PC-3 (cell line): ENCODE measurements around the gene PTEN. TPM values are rescaled to one million over a fixed set of nuclear protein-coding genes. Genes with fewer than 3 reads are reported as not detected.
A peak's percentile ranks its signal among the peaks of the same experiment; 100 is the strongest.

ENCODE experiments used
- ATAC-seq: fragments of 200-7000 bp; cut with Tn5 transposase; 2 replicates; pipeline ENCODE4 v1.9.1; 2020; ENCODE audit warnings: mild to moderate bottlenecking, moderate library complexity
- BruUV-seq: library from RNA; stranded (reverse); fragments of 400-500 nt; replicated peaks from 2 replicates; lab custom pipeline; 2021; lab: Mats Ljungman, UMichigan
- CTCF ChIA-PET: fragments of 300-600 bp; sonication (Branson Sonifier 250); formaldehyde crosslinking; loops from one replicate; lab custom pipeline; 2022; ENCODE audit warnings: antibody characterized with exemption; lab: Charles Lee
- POLR2A ChIA-PET: fragments of 300-600 bp; sonication (Branson Sonifier 250); formaldehyde crosslinking; loops from one replicate; lab custom pipeline; 2022; ENCODE audit warnings: antibody characterized with exemption; ENCODE audit not compliant: unreplicated experiment; lab: Charles Lee
- DNase-seq: peaks from one replicate; pipeline ENCODE4 v3.0.0-alpha.2; 2015
- H2AFZ ChIP-seq: fragments of 300-600 bp; sonication (generic); 2 replicates; pipeline ENCODE4 v1.6.0; 2016; ENCODE audit warnings: antibody characterized with exemption, low read length
- H3F3A ChIP-seq: fragments of 300-600 bp; sonication (generic); one replicate; pipeline ENCODE4 v1.6.0; 2017; ENCODE audit warnings: antibody characterized with exemption, low read length, control low read depth, mild to moderate bottlenecking; ENCODE audit not compliant: unreplicated experiment
- H3K27ac ChIP-seq: fragments of 300-600 bp; sonication (generic); 2 replicates; pipeline ENCODE4 v1.5.1; 2016; ENCODE audit warnings: mild to moderate bottlenecking, low read length
- H3K27me3 ChIP-seq: fragments of 300-600 bp; sonication (generic); 2 replicates; pipeline ENCODE4 v1.6.1; 2016; ENCODE audit warnings: low read length, mixed read lengths
- H3K36me3 ChIP-seq: fragments of 300-600 bp; sonication (generic); 2 replicates; pipeline ENCODE4 v1.6.1; 2016; ENCODE audit warnings: low read depth, mixed run types, low read length, mixed read lengths
- H3K4me1 ChIP-seq: fragments of 300-600 bp; sonication (generic); 2 replicates; pipeline ENCODE4 v1.5.1; 2016; ENCODE audit warnings: low read length; ENCODE audit not compliant: insufficient read depth
- H3K4me2 ChIP-seq: fragments of 300-600 bp; sonication (generic); 2 replicates; pipeline ENCODE4 v1.6.0; 2016; ENCODE audit warnings: low read length
- H3K4me3 ChIP-seq: fragments of 300-600 bp; sonication (generic); 2 replicates; pipeline ENCODE4 v1.5.1; 2016; ENCODE audit warnings: mild to moderate bottlenecking, low read length, mixed read lengths
- H3K79me2 ChIP-seq: fragments of 300-600 bp; sonication (generic); 2 replicates; pipeline ENCODE4 v1.6.1; 2017; ENCODE audit warnings: low read length, mixed read lengths
- H3K9ac ChIP-seq: fragments of 300-600 bp; sonication (generic); 2 replicates; pipeline ENCODE4 v1.6.0; 2016; ENCODE audit warnings: mild to moderate bottlenecking, low read length
- H3K9me2 ChIP-seq: fragments of 300-600 bp; sonication (generic); replicated peaks from 2 replicates; pipeline ENCODE4 v1.6.1; 2016; ENCODE audit warnings: mixed run types, low read length, mixed read lengths
- H3K9me3 ChIP-seq: fragments of 300-600 bp; sonication (generic); 2 replicates; pipeline ENCODE4 v1.6.1; 2016; ENCODE audit warnings: low read length, mixed read lengths
- H4K20me1 ChIP-seq: fragments of 300-600 bp; sonication (generic); 2 replicates; pipeline ENCODE4 v1.6.1; 2016; ENCODE audit warnings: low read length, mixed read lengths
- CTCF ChIP-seq: fragments of 300-600 bp; sonication (generic); conservative IDR thresholded peaks from 2 replicates; pipeline ENCODE4 v1.5.1; 2017; ENCODE audit warnings: antibody characterized with exemption, low read depth, mild to moderate bottlenecking, low read length
- EZH2 ChIP-seq: fragments of 300-600 bp; sonication (generic); IDR thresholded peaks from one replicate; pipeline ENCODE4 v1.6.1; 2017; ENCODE audit warnings: antibody characterized with exemption, mild to moderate bottlenecking, low read length; ENCODE audit not compliant: unreplicated experiment
- EZH2phosphoT487 ChIP-seq: fragments of 300-600 bp; sonication (generic); IDR thresholded peaks from 2 replicates; pipeline ENCODE4 v1.6.1; 2018; ENCODE audit warnings: mild to moderate bottlenecking, antibody characterized with exemption, low read length, borderline replicate concordance
- intact Hi-C: fragments of 100-400 bp; cut with micrococcal nuclease; formaldehyde crosslinking; loops from 2 replicates; pipeline ENCODE4 v1.9.0; 2023
- total RNA-seq: library from RNA; depleted of rRNA; stranded (reverse); fragments of >200 nt; gene quantifications from 2 replicates; pipeline ENCODE4 v1.2.3, GENCODE V29; 2014

Gene PTEN
- total RNA-seq, 1 experiment from 2014 or later, result 7.8 TPM

- ATAC-seq, result peak; percentile 58
- BruUV-seq, result TSS peak; percentile 81
- Histone ChIP-seq H2AFZ (peak overlapping the region; percentile 93), H3K79me2 (peaks cover 43% of the 10 kb centered on the region), H3K36me3 (0 out of 2 replicates have a peak, but pooled peaks cover 2% of the 10 kb centered on the region), H3F3A (no peaks in the 10 kb centered on the region), H3K9ac (peak overlapping the region; percentile 94), H3K4me1 (peaks cover 26% of the 10 kb centered on the region), H3K27me3 (no peaks in the 10 kb centered on the region), H3K4me2 (peak overlapping the region; percentile 89), H3K9me2 (no peaks in the 10 kb centered on the region), H3K27ac (peak overlapping the region; percentile 82), H4K20me1 (peaks cover 16% of the 10 kb centered on the region), H3K9me3 (no peaks in the 10 kb centered on the region), H3K4me3 (peak overlapping the region; percentile 98)
- intact Hi-C loops, result loop anchor here (1.0 to 2.0 kb wide), 2 partner anchors 24 to 44 kb away; no protein-coding TSS in a partner anchor
- CTCF ChIA-PET, result interaction anchor here (1.1 to 1.2 kb wide), 2 partner anchors 33 to 41 kb away, joined by 3 to 5 read pairs; no protein-coding TSS in a partner anchor
- peak; percentile 32 for DNase-seq
- TF ChIP-seq CTCF (0 out of 2 replicates have a peak, but pooled peaks have one; percentile 25), EZH2phosphoT487 (no peak), EZH2 (no peak)
- POLR2A ChIA-PET, result interaction anchor here (0.6 to 1.2 kb wide), 2 partner anchors 23 to 43 kb away, joined by 4 read pairs; no protein-coding TSS in a partner anchor
Observed at GRCh38 chr10:87818505-87819288, 44.7 kb upstream of the PTEN start.

DNA sequence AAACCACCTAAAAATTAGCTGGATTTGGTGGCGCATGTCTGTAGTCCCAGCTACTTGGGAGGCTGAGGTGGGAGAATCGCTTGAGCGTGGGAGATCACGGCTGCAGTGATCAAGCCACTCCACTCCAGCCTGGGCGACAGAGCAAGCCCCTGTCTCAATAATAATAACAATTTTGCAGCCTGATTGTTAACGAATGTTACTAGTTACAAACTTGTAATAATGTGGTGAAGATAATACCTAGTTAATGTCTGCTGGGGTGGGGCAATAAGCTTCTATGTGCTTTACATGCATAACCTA, 44.2 kb upstream of the PTEN start:
- peak overlapping the region; percentile 94; the same call in 1 of the 2 replicates for H3K9ac ChIP-seq
- no peak overlapping the region for H2AFZ ChIP-seq
- no peaks in the 10 kb centered on the region for H3K36me3 ChIP-seq
- ATAC-seq (no peak), DNase-seq (no peak)
- H3K4me1 ChIP-seq, result peaks cover 26% of the 10 kb centered on the region
- ChIA-PET POLR2A (no interaction called here), CTCF (interaction anchor here (1.1 kb wide), 1 partner anchor 32 kb away, joined by 5 read pairs; no protein-coding TSS in a partner anchor)
- H3K27ac ChIP-seq, result no peak overlapping the region
- H3K27me3 ChIP-seq, result no peaks in the 10 kb centered on the region
- no peaks in the 10 kb centered on the region for H3K9me3 ChIP-seq
- TF ChIP-seq CTCF (no peak), EZH2phosphoT487 (no peak), EZH2 (no peak)
- H4K20me1 ChIP-seq, result peaks cover 16% of the 10 kb centered on the region
- no peaks in the 10 kb centered on the region for H3K9me2 ChIP-seq
- intact Hi-C loops, result loop anchor here (2.0 kb wide), 1 partner anchor 24 kb away; no protein-coding TSS in a partner anchor
- no TSS peak for BruUV-seq
- peak overlapping the region; percentile 89 for H3K4me2 ChIP-seq
- H3K79me2 ChIP-seq, result peaks cover 38% of the 10 kb centered on the region
- H3F3A ChIP-seq, result no peaks in the 10 kb centered on the region
- peak overlapping the region; percentile 98 for H3K4me3 ChIP-seq

DNA sequence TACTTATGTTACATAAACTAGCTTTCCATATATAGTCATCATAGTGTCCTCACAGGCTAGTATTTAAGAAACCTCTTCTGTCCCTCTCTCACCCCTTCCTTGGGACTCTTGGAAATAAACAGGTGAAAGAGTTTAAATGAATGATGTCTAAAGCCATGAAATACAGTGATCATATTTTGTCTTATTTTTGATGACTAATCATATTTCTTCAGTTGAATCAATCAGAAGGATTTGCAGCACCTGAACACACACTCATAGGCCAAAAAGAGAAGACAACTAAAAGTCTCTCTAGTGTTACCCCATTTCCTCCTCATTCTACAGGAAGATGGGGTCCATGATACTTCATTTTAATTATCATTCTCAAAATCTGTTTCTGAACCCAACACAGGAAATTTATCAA, 36.8 kb upstream of the PTEN start:
- no peak overlapping the region for H2AFZ ChIP-seq
- no peak overlapping the region for H3K9ac ChIP-seq
- ATAC-seq (no peak), DNase-seq (no peak)
- no peak for TF ChIP-seq EZH2phosphoT487
- no peak for TF ChIP-seq EZH2
- H3K79me2 ChIP-seq, result no peaks in the 10 kb centered on the region
- H3K4me1 ChIP-seq, result no peaks in the 10 kb centered on the region
- no peak overlapping the region for H3K27ac ChIP-seq
- POLR2A ChIA-PET, result no interaction called here
- H3F3A ChIP-seq, result no peaks in the 10 kb centered on the region
- no peaks in the 10 kb centered on the region for H4K20me1 ChIP-seq
- CTCF ChIA-PET, result no interaction called here
- no peaks in the 10 kb centered on the region for H3K9me3 ChIP-seq
- H3K36me3 ChIP-seq, result no peaks in the 10 kb centered on the region
- intact Hi-C loops, result no loop called here
- BruUV-seq, result no TSS peak
- H3K9me2 ChIP-seq, result no peaks in the 10 kb centered on the region
- H3K4me2 ChIP-seq, result no peak overlapping the region
- H3K4me3 ChIP-seq, result no peak overlapping the region
- no peaks in the 10 kb centered on the region for H3K27me3 ChIP-seq
